Sigmoid colon (tissue), 7 donors: ENCODE measurements around the gene SCN4A. TPM values are rescaled to one million over a fixed set of nuclear protein-coding genes. Genes with fewer than 3 reads are reported as not detected.
"Not testable (repeated sequence)": the region's sequence is repeated elsewhere in the genome, so short reads cannot be mapped to it uniquely, and the experiment has no call there.

ENCODE experiments used
- DNase-seq: peaks from one replicate; pipeline ENCODE4 v3.0.0-alpha.2; 2019
- H3K27ac ChIP-seq, 4 donors: fragments of 200-600 bp; sonication (generic); one replicate each; pipeline ENCODE4 v1.5.1; 2016 to 2019; ENCODE audit warnings: mild to moderate bottlenecking in 1 of 4
- H3K27me3 ChIP-seq, 3 donors: fragments of 200-600 bp; sonication (generic); one replicate each; pipeline ENCODE4 v1.5.1; 2019; ENCODE audit warnings: mild to moderate bottlenecking in 1 of 3
- H3K36me3 ChIP-seq, 4 donors: fragments of 200-600 bp; sonication (generic); one replicate each; pipeline ENCODE4 v1.5.1; 2016 to 2019
- H3K4me1 ChIP-seq, 4 donors: fragments of 200-600 bp; sonication (generic); one replicate each; pipeline ENCODE4 v1.5.1; 2017 to 2019
- H3K4me3 ChIP-seq, 4 donors: fragments of 200-600 bp; sonication (generic); one replicate each; pipeline ENCODE4 v1.5.1; 2017 to 2019; ENCODE audit warnings: mild to moderate bottlenecking in 2 of 4, moderate library complexity in 1 of 4
- H3K9me3 ChIP-seq, 4 donors: fragments of 200-600 bp in 3 of 4; sonication (generic) in 3 of 4; one replicate each; pipeline versions ENCODE4 v1.5.1 to v1.6.1; 2013 to 2019
- CTCF ChIP-seq, 4 experiments: fragments of 450-650 bp in 3 of 4; fragments of 200-600 bp in 1 of 4; IDR thresholded peaks; one replicate each; pipeline ENCODE4 v1.5.1; 2016 to 2019; ENCODE audit warnings: antibody characterized with exemption in 4 of 4, mild to moderate bottlenecking in 3 of 4, moderate library complexity in 2 of 4
- EP300 ChIP-seq, 4 donors: sonication (generic); formaldehyde crosslinking; IDR thresholded peaks; one replicate each; pipeline ENCODE4 v1.6.1; 2017; ENCODE audit warnings: antibody characterized with exemption in 4 of 4
- POLR2A ChIP-seq, 2 donors: fragments of 450-650 bp; IDR thresholded peaks; one replicate each; pipeline ENCODE4 v1.6.1; 2016; ENCODE audit warnings: antibody characterized with exemption in 2 of 2, mild to moderate bottlenecking in 2 of 2, moderate library complexity in 2 of 2
- POLR2AphosphoS5 ChIP-seq, 4 donors: sonication (generic); formaldehyde crosslinking; IDR thresholded peaks; one replicate each; pipeline ENCODE4 v1.6.1; 2017; ENCODE audit warnings: antibody characterized with exemption in 4 of 4
- WGBS, 2 donors: extraction: QIAGEN DNeasy Blood & Tissue Kit; methylation state at CpG; one replicate each; pipeline ENCODE4 v1.1.7; 2013; 5-methylcytosine and 5-hydroxymethylcytosine counted together
- intact Hi-C: fragments of 100-400 bp; cut with DNase I; formaldehyde crosslinking; loops from one replicate; pipeline ENCODE4 v1.15.1; 2023
- polyA plus RNA-seq, 3 donors: library from polyadenylated mRNA; stranded (reverse); fragments of 200-250 nt; gene quantifications; one replicate each; pipeline ENCODE4 v1.2.3, GENCODE V29; 2013
- total RNA-seq, 4 donors: library from RNA; depleted of rRNA; stranded (reverse); fragments of >200 nt; gene quantifications; one replicate each; pipeline ENCODE4 v1.1.0, GENCODE V29; 2016
- donor health status: healthy with polysubstance abuse.
- donor health status: Bipolar disorder and iron deficiency.
- donor health status: healthy.

The SCN4A gene
- total and polyA plus RNA-seq, 7 donors = 0.23 to 4.2 (median 0.70) TPM; not detected in 1

DNA sequence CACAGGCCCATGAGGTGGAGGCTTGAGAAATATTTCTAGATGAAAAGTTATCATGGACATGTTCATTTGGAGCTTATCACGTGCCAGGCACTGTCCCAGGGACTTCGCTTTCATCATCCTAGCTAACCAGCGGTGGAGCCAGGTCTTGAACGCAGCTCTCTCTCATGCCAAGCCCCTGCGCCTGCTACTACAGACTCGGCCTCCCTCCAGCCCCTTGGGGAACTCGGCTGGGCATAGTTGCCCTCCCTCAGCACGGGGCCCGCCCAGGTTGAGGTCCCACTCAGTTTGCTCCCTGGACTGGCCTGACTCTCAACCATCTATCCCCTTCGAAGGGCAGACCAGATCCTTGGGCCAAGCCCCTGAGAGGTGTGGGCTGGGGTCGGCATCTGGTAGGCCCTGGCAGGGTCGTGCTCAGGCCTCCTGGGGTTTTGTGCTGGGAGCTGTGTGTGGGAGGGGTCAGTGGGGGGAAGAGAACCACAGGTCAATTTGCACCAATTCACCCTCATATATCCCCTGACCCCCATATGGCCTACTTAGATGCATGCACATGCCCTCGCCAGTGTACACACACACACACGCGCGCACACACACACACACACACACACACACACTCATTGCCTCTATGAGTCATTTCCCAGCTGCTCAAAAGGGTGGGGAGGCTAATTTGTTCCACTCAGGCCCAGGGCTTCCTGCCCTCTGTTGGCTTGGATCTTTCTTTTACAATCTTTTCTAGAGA is 12.1 kb upstream of the SCN4A start:
- TF ChIP-seq CTCF (IDR thresholded peaks at IDR 0.05) (no peak), POLR2AphosphoS5 (IDR thresholded peaks at IDR 0.05) (peak in 3 of 4 donors; percentile 29 to 41 (median 30))
- Histone ChIP-seq H3K4me1 (peaks cover 0 to 61% (median 46%) of the 10 kb centered on the region in 4 donors), H3K27ac (peak overlapping the region; percentile 12 to 72 (median 44)), H3K27me3 (peaks cover 0 to 5% (median 0%) of the 10 kb centered on the region in 3 donors), H3K4me3 (no peak overlapping the region), H3K9me3 (peaks cover 0 to 3% (median 0%) of the 10 kb centered on the region in 4 donors), H3K36me3 (no peaks in the 10 kb centered on the region)
- intact Hi-C loops = no loop called here
- DNase-seq = no peak
- WGBS, 2 donors = 63 to 79% methylated on average over 16 of the region's 16 CpGs

DNA sequence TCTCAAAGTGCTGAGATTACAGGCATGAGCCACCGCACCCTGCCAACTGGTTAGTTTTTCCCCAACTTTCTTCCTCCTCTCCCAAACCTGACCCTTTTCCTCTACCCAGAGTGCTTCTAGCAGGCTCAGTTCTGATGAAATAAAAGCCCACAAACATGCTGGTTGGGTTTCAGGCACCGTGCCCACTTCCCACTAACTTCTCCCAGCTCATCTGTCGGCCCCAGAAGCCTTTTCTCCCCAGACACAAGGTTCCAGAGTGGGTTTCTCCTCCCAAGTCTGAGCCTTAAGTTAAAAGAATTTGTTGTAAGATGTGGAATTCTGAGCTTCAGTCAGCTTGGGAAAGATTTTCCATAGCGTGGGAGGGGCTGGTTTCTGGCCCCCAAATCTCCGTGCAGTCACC is 11.5 kb upstream of the SCN4A start:
- Histone ChIP-seq H3K9me3 (peaks cover 0 to 3% (median 0%) of the 10 kb centered on the region in 4 donors), H3K4me1 (peaks cover 0 to 61% (median 44%) of the 10 kb centered on the region in 4 donors), H3K36me3 (no peaks in the 10 kb centered on the region), H3K27me3 (peaks cover 0 to 3% (median 0%) of the 10 kb centered on the region in 3 donors), H3K4me3 (no peak overlapping the region), H3K27ac (peak overlapping the region; percentile 34 to 72 (median 52))
- DNase-seq = no peak
- WGBS, 2 donors = 71 to 83% methylated on average over 5 of the region's 5 CpGs
- TF ChIP-seq EP300 (IDR thresholded peaks at IDR 0.05) (no peak), POLR2AphosphoS5 (IDR thresholded peaks at IDR 0.05) (no peak), CTCF (IDR thresholded peaks at IDR 0.05) (no peak), POLR2A (IDR thresholded peaks at IDR 0.05) (no peak)
- intact Hi-C loops = no loop called here

GRCh38 chr17:63983320-63983719 is 10.6 kb upstream of the SCN4A start:
- intact Hi-C loops = no loop called here
- 49 to 85% methylated on average over 7 of the region's 7 CpGs for WGBS, 2 donors
- Histone ChIP-seq H3K4me1 (peaks cover 0 to 52% (median 37%) of the 10 kb centered on the region in 4 donors), H3K27ac (peak overlapping the region in 3 of 4 donors; percentile 34 to 72 (median 55)), H3K27me3 (no peaks in the 10 kb centered on the region), H3K36me3 (no peaks in the 10 kb centered on the region), H3K4me3 (no peak overlapping the region), H3K9me3 (peaks cover 0 to 3% (median 0%) of the 10 kb centered on the region in 4 donors)
- TF ChIP-seq POLR2AphosphoS5 (IDR thresholded peaks at IDR 0.05) = no peak
- TF ChIP-seq EP300 (IDR thresholded peaks at IDR 0.05) = no peak
- no peak for TF ChIP-seq POLR2A (IDR thresholded peaks at IDR 0.05)
- no peak for TF ChIP-seq CTCF (IDR thresholded peaks at IDR 0.05)
- DNase-seq = no peak

GRCh38 chr17:63982641-63983040 is 9.9 kb upstream of the SCN4A start:
- H3K27ac ChIP-seq = peak overlapping the region in 1 of 4 donors; percentile 72
- H3K36me3 ChIP-seq, H3K4me3 ChIP-seq, DNase-seq, intact Hi-C loops, H3K9me3 ChIP-seq, H3K27me3 ChIP-seq: not testable (repeated sequence)
- WGBS, 2 donors = 93 to 95% methylated on average over 2 of the region's 2 CpGs
- H3K4me1 ChIP-seq = peaks cover 0 to 45% (median 31%) of the 10 kb centered on the region in 4 donors

DNA sequence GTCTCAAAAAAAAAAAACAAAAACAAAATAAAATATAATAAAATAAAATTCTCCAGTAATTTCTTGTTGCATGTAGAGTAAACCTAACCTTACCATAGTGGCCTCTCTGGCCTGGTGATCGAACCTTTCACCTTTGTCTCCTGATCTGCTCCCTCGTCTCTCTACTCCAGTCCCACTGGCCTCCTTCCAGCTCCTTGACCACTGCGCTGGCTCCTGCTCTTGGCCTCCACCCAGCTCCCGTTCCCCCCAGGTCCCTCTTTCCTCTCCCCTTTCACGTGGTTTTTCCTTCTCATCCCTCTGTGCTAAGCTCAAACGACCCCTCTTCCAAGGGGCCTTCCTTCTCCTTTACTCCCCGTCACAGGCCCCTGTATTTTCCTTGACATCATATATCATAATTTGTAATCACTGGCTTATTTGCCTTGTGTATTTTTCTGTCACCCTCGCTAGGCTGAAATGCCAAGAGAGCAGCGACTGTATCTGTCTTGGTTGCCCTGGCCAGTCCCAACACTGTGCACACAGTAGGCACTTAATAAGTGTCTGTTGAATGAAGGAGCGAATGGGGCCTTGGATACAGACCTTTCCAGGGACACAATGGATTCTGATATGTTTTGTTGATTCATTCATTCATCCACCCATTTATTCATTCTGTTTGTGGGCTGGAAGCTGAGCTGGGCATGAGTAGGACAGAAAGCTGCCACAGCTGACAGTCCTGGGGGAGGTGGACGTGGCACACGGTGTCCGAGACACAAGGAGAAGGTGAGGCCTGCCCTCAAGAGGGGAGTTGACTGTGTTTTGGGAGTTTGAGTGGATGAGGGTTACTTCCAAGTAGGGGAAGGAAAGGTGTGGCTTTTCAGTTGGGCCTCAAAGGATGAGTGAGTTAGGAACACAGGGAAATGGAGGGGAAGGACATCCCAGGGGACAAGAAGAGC is 5.8 kb upstream of the SCN4A start:
- 82% methylated on average over 13 of the region's 13 CpGs for WGBS, 2 donors
- Histone ChIP-seq H3K9me3 (peaks cover 0 to 3% (median 0%) of the 10 kb centered on the region in 4 donors), H3K36me3 (no peaks in the 10 kb centered on the region), H3K27me3 (peaks cover 0 to 12% (median 0%) of the 10 kb centered on the region in 3 donors), H3K4me3 (no peak overlapping the region), H3K27ac (no peak overlapping the region), H3K4me1 (peaks cover 0 to 19% (median 12%) of the 10 kb centered on the region in 4 donors)
- DNase-seq = no peak
- no peak for TF ChIP-seq EP300 (IDR thresholded peaks at IDR 0.05)
- intact Hi-C loops = no loop called here
